ENCODE data around the gene HYPK.

Gene HYPK

GRCh38 chr15:43800286-43801141 lies at the start of gene HYPK:
Gene HYPK, plus strand, starts transcription at chr15:43800599. Its CDS starts 24 bp downstream, at chr15:43800623.
- H3K27me3 Mint-ChIP-seq, result no peaks in the 10 kb centered on the region
- H3K4me3 Mint-ChIP-seq, result peak within 1 kb of the TSS; percentile 95
- intact Hi-C loops (cut with micrococcal nuclease), result no loop called here
- peaks cover 97% of the 10 kb centered on the region for H3K36me3 Mint-ChIP-seq (ENCODE audit: low read depth)
- H3K9me3 Mint-ChIP-seq, result no peaks in the 10 kb centered on the region
- H3K4me1 Mint-ChIP-seq (ENCODE audit: low read depth), result peaks cover 55% of the 10 kb centered on the region
- H3K27ac Mint-ChIP-seq, result peak within 1 kb of the TSS; percentile 85

DNA sequence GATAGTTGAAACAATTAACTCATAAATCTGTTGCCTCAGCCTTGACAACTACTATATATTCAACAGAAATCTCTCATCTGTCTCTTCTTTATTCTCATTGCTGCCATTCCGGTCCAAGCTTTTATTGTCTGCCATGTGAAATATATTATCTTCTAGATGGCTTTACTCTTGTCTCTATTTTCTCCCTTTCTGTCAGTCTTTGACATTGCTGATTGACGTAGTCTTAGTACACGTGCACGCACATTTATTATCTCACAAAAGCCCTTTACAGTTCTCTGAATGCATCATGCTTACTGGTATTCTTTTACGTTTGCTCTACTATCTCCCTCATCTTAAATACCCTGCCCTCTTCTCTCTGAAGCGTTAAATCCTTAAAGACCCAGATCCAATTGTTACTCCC lies 48.5 kb upstream of the HYPK start:
- Mint-ChIP-seq H3K27me3 (no peaks in the 10 kb centered on the region), H3K9me3 (no peaks in the 10 kb centered on the region), H3K4me1 (ENCODE audit: low read depth) (peaks cover 27% of the 10 kb centered on the region), H3K27ac (no peak overlapping the region), H3K4me3 (no peak overlapping the region), H3K36me3 (ENCODE audit: low read depth) (peaks cover 93% of the 10 kb centered on the region)
- intact Hi-C loops (cut with micrococcal nuclease), result no loop called here

DNA sequence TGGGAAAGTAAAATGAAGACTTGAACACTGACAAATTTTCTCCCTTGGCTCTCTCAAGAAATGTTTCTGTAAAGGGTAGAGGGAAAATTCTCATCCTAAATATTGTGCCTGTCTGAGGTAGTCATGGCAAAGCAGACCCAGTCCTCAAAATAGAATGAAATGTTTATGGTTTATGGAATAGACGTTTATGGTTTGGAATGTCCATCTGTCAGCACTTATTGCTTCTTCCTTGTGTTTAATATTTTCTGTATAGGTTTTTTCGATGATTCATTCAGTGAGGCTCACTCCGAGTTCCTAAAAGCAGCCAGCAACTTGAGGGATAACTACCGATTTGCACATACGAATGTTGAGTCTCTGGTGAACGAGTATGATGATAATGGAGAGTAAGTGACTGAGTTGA lies 37.6 kb upstream of the HYPK start:
- Mint-ChIP-seq H3K9me3 (no peaks in the 10 kb centered on the region), H3K27ac (no peak overlapping the region), H3K36me3 (ENCODE audit: low read depth) (peaks cover 100% of the 10 kb centered on the region), H3K4me1 (ENCODE audit: low read depth) (no peaks in the 10 kb centered on the region), H3K4me3 (no peak overlapping the region), H3K27me3 (no peaks in the 10 kb centered on the region)
- intact Hi-C loops (cut with micrococcal nuclease), result no loop called here

DNA sequence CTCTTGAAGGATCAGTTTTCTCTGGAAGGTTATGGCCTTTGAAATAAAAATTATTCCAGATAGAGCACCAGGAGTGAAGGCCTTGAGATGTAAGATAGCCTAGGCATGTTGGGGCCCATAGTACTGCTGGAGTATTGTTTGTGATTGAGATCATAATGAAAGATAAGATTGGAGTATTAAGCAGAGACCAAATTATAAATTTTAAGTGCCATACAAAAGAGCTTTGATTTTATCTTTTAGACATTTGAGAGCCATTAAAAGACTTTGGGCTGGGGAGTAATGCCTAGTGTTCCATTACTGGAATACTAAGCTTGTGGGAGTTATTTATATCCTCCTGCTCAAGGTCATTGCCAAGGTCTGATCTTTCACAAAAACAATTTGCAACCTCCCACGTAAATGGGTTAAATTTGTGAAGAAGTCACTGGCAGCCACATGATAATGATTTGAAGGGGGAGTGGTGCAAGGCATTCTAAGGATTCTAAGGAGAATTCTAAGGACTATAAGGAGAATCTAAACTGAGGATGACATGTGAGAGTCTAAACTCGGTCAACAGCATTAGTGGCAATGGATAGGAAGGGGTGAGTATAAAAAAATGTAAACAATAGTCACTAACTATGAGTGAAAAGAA lies 36.5 kb upstream of the HYPK start:
- no peaks in the 10 kb centered on the region for H3K27me3 Mint-ChIP-seq
- H3K9me3 Mint-ChIP-seq, result no peaks in the 10 kb centered on the region
- H3K4me1 Mint-ChIP-seq (ENCODE audit: low read depth), result peaks cover 2% of the 10 kb centered on the region
- H3K4me3 Mint-ChIP-seq, result no peak overlapping the region
- no peak overlapping the region for H3K27ac Mint-ChIP-seq
- intact Hi-C loops (cut with micrococcal nuclease), result no loop called here
- H3K36me3 Mint-ChIP-seq (ENCODE audit: low read depth), result peaks cover 100% of the 10 kb centered on the region

DNA sequence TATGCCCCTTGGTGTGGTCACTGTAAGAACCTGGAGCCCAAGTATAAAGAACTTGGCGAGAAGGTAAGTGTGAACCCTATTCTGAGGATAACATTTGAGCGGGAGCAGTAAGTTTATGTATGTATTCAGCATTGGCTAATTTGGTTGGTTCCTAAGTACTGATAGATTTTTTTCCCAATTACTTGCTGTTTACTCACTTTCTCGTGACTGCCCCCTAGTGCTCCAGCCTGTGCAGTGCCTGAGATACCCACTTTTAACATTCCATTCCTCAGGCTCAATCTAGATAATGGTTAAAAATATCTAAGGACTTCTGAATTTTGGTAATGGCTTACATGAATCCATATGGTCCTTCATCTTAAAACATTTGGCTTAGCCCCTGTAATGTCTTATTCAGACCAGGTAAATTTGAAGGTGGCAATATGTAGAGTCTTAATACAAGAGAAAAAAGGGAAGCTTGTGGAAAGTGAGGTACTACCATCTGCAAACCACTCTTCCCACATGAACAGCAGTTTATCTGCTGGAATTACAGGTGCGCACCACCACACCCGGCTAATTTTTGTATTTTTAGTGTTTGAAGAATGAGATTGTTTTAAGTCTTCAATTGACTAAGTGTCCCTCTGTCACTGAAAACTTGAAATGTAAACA lies 30.7 kb upstream of the HYPK start:
- Mint-ChIP-seq H3K27me3 (no peaks in the 10 kb centered on the region), H3K4me3 (no peak overlapping the region)
- intact Hi-C loops (cut with micrococcal nuclease), result loop anchor here (10.0 kb wide), 1 partner anchor 55 kb away; the partner anchor contains the start of genes MFAP1 and WDR76

DNA sequence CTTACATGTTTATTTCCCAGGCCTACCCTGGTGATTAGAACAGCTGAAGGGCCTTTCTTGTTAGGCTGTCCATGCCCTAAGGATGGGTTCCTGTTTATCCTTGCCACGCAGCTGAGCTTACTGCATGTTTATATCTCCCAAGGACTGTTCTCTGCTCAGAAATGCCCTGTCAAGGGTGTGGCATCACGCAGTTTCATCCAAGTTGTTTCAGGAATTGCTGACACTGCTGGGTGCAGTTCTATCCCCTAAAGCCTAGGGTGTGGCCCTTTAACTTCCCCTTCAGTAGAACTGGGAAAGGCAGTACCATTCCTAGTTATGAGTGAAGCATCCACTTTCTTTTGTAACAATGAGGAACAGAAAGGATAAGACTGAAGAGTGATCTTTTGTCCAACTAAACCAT lies 28.6 kb upstream of the HYPK start:
- H3K36me3 Mint-ChIP-seq (ENCODE audit: low read depth), result peaks cover 96% of the 10 kb centered on the region
- H3K27me3 Mint-ChIP-seq, result no peaks in the 10 kb centered on the region
- peak overlapping the region; percentile 78 for H3K27ac Mint-ChIP-seq
- no peaks in the 10 kb centered on the region for H3K9me3 Mint-ChIP-seq
- intact Hi-C loops (cut with micrococcal nuclease), result loop anchor here (10.0 kb wide), 1 partner anchor 53 kb away; the partner anchor contains the start of genes MFAP1 and WDR76
- H3K4me1 Mint-ChIP-seq (ENCODE audit: low read depth), result peaks cover 74% of the 10 kb centered on the region
- H3K4me3 Mint-ChIP-seq, result no peak overlapping the region

More for the DNA sequence above, 30.7 kb upstream of the HYPK start:
- Mint-ChIP-seq H3K9me3 (no peaks in the 10 kb centered on the region), H3K27ac (peak overlapping the region; percentile 78), H3K36me3 (ENCODE audit: low read depth) (peaks cover 97% of the 10 kb centered on the region), H3K4me1 (ENCODE audit: low read depth) (peaks cover 55% of the 10 kb centered on the region)

DNA sequence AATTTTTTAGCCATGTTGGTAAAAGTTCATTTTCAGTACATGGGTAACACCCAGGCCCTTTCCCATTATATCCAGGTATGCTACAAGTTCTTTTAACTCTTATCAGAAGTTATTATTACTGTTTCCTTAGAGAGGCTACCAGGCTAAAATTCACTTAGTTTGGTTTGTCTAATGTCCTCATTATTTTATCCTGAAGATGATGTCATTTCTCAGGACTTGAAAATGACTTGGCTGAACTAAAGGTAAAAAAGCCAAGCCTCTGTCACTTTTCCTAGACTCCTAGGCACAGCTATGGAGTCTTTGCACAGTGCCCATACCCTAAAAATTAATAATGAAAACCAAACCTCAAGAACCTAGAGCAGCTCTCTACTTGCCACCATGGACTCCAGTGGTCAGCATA lies 27.8 kb upstream of the HYPK start:
- Mint-ChIP-seq H3K36me3 (ENCODE audit: low read depth) (peaks cover 88% of the 10 kb centered on the region), H3K4me3 (no peak overlapping the region), H3K27me3 (no peaks in the 10 kb centered on the region), H3K9me3 (no peaks in the 10 kb centered on the region), H3K4me1 (ENCODE audit: low read depth) (peaks cover 74% of the 10 kb centered on the region), H3K27ac (peak overlapping the region; percentile 78)
- intact Hi-C loops (cut with micrococcal nuclease), result loop anchor here (10.0 kb wide), 1 partner anchor 52 kb away; the partner anchor contains the start of genes MFAP1 and WDR76

GRCh38 chr15:43774062-43774461 lies 26.3 kb upstream of the HYPK start:
- peak overlapping the region; percentile 95 for H3K27ac Mint-ChIP-seq
- intact Hi-C loops (cut with micrococcal nuclease), result loop anchor here (10.0 kb wide), 1 partner anchor 51 kb away; the partner anchor contains the start of genes MFAP1 and WDR76
- peaks cover 74% of the 10 kb centered on the region for H3K36me3 Mint-ChIP-seq (ENCODE audit: low read depth)
- H3K9me3 Mint-ChIP-seq, result no peaks in the 10 kb centered on the region
- H3K27me3 Mint-ChIP-seq, result no peaks in the 10 kb centered on the region
- peaks cover 77% of the 10 kb centered on the region for H3K4me1 Mint-ChIP-seq (ENCODE audit: low read depth)
- H3K4me3 Mint-ChIP-seq, result no peak overlapping the region

- Mint-ChIP-seq H3K27ac (peak overlapping the region; percentile 95), H3K27me3 (no peaks in the 10 kb centered on the region), H3K4me1 (ENCODE audit: low read depth) (peaks cover 69% of the 10 kb centered on the region), H3K4me3 (peak overlapping the region; percentile 88), H3K9me3 (no peaks in the 10 kb centered on the region), H3K36me3 (ENCODE audit: low read depth) (peaks cover 59% of the 10 kb centered on the region)
- intact Hi-C loops (cut with micrococcal nuclease), result loop anchor here (10.0 kb wide), 1 partner anchor 49 kb away; the partner anchor contains the start of genes MFAP1 and WDR76
These were observed 24.9 kb upstream of the HYPK start for GRCh38 chr15:43775411-43775965.

- peaks cover 52% of the 10 kb centered on the region for H3K36me3 Mint-ChIP-seq (ENCODE audit: low read depth)
- no peaks in the 10 kb centered on the region for H3K27me3 Mint-ChIP-seq
- intact Hi-C loops (cut with micrococcal nuclease), result loop anchor here (10.0 kb wide), 1 partner anchor 49 kb away; the partner anchor contains the start of genes MFAP1 and WDR76
These were observed 24.2 kb upstream of the HYPK start for GRCh38 chr15:43776101-43776717.

DNA sequence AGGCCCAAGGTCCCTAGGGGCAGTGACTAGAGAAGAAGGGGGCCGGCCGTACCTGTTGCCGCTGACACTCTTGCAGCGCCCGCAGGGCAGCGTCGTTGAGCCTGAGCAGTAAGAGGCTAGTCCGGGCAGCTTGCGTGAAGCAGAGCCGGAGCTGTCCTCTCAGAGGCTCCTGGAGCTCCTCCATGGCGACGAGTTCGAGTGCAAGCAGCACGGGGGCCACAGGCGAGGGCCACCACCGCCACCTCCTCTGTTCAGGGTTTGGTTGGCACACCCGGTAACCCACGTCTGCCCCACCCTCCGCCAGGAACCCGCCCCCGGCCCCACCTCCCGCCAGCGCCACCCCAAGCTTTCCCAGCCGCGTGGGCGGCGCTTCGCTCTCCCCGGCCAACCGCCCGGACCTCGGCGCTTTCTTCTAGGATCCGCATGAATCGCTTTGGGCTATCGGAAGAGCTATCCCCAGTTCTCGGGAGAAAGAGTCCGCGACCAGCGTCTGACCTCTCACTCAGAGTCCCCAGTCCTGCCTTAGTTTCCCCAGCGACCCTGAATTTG lies 23.6 kb upstream of the HYPK start, which contains the start of gene ELL3:
Gene ELL3 (minus strand): TSS at position 249 of the 549 bp plus-strand sequence. CDS start 65 bp downstream, at position 184.
- no peaks in the 10 kb centered on the region for H3K27me3 Mint-ChIP-seq
- intact Hi-C loops (cut with micrococcal nuclease), result loop anchor here (1.0 to 10.0 kb wide), 2 partner anchors 17 to 48 kb away; partner anchors contain the start of genes MFAP1 and WDR76
- H3K4me1 Mint-ChIP-seq (ENCODE audit: low read depth), result peaks cover 56% of the 10 kb centered on the region
- H3K27ac Mint-ChIP-seq, result peak within 1 kb of the TSS; percentile 95
- H3K4me3 Mint-ChIP-seq, result peak within 1 kb of the TSS; percentile 88
- no peaks in the 10 kb centered on the region for H3K9me3 Mint-ChIP-seq
- H3K36me3 Mint-ChIP-seq (ENCODE audit: low read depth), result peaks cover 46% of the 10 kb centered on the region

More at GRCh38 chr15:43776101-43776717, 24.2 kb upstream of the HYPK start:
- Mint-ChIP-seq H3K9me3 (no peaks in the 10 kb centered on the region), H3K4me3 (peak overlapping the region; percentile 88), H3K4me1 (ENCODE audit: low read depth) (peaks cover 62% of the 10 kb centered on the region), H3K27ac (peak overlapping the region; percentile 95)

GRCh38 chr15:43777267-43777914 lies 23.0 kb upstream of the HYPK start:
- Mint-ChIP-seq H3K4me3 (peak overlapping the region; percentile 88), H3K27ac (peak overlapping the region; percentile 95)
- intact Hi-C loops (cut with micrococcal nuclease), result loop anchor here (1.0 to 10.0 kb wide), 2 partner anchors 16 to 47 kb away; partner anchors contain the start of genes MFAP1 and WDR76

More at GRCh38 chr15:43777267-43777914, 23.0 kb upstream of the HYPK start:
- Mint-ChIP-seq H3K9me3 (no peaks in the 10 kb centered on the region), H3K36me3 (ENCODE audit: low read depth) (peaks cover 43% of the 10 kb centered on the region), H3K27me3 (no peaks in the 10 kb centered on the region), H3K4me1 (ENCODE audit: low read depth) (peaks cover 50% of the 10 kb centered on the region)

Measured in dendritic cell treated with granulocyte-macrophage colony-stimulating factor and Interleukin-4, amounts not matched to agents 40 ng/mL and 50 ng/mL, for 4 days (primary cell).